Measurements from ENCODE around the gene ITM2C. TPM values are rescaled to one million over a fixed set of nuclear protein-coding genes. Genes with fewer than 3 reads are reported as not detected.
A peak's percentile ranks its signal among the peaks of the same experiment; 100 is the strongest.

The ITM2C gene
- total and polyA plus RNA-seq, 8 donors, result 26.9 to 1,030 (median 47.2) TPM

GRCh38 chr2:230842473-230842872, 22.3 kb upstream of the ITM2C start:
- peaks cover 5 to 17% (median 13%) of the 10 kb centered on the region in 4 donors for H3K9me3 ChIP-seq
- no peak for TF ChIP-seq POLR2A (IDR thresholded peaks at IDR 0.05)
- TF ChIP-seq EP300 (IDR thresholded peaks at IDR 0.05), result no peak
- TF ChIP-seq POLR2AphosphoS5 (IDR thresholded peaks at IDR 0.05), result no peak
- TF ChIP-seq, protein P1, sequence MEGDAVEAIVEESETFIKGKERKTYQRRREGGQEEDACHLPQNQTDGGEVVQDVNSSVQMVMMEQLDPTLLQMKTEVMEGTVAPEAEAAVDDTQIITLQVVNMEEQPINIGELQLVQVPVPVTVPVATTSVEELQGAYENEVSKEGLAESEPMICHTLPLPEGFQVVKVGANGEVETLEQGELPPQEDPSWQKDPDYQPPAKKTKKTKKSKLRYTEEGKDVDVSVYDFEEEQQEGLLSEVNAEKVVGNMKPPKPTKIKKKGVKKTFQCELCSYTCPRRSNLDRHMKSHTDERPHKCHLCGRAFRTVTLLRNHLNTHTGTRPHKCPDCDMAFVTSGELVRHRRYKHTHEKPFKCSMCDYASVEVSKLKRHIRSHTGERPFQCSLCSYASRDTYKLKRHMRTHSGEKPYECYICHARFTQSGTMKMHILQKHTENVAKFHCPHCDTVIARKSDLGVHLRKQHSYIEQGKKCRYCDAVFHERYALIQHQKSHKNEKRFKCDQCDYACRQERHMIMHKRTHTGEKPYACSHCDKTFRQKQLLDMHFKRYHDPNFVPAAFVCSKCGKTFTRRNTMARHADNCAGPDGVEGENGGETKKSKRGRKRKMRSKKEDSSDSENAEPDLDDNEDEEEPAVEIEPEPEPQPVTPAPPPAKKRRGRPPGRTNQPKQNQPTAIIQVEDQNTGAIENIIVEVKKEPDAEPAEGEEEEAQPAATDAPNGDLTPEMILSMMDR (IDR thresholded peaks at IDR 0.05), result no peak
- no peaks in the 10 kb centered on the region for H3K36me3 ChIP-seq
- no peak overlapping the region for H3K4me3 ChIP-seq
- no peak for DNase-seq
- 41 to 57% (median 52%) methylated on average over 6 of the region's 6 CpGs for whole genome bisulfite sequencing, 5 donors
- intact Hi-C loops (cut with DNase I; ENCODE audit: low total_unique reads), result loop anchor here (10.0 kb wide), 1 partner anchor 72 kb away; no protein-coding TSS in a partner anchor
- H3K4me1 ChIP-seq, result peaks cover 0 to 1% (median 0%) of the 10 kb centered on the region in 4 donors
- H3K27me3 ChIP-seq, result peaks cover 0 to 6% (median 0%) of the 10 kb centered on the region in 3 donors
- H3K27ac ChIP-seq, result no peak overlapping the region

DNA sequence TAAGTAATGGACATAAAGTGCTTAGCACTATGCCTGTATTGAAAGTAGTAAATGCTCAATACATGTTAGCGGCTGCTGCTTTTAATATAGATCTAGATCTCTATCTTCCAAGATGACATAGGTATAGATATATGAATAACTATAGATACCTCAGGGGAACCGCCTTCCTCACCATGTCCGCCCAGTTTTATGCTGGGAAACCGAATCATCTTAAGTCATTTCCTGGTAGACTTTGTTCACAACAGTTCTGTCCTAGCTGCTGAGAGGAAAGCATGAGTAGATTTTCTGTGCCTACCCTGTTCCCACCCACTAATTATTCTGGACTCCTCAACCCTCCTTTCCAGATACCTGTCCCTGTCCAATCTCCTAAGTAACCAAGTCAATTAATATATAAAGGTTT, 21.6 kb upstream of the ITM2C start:
- peaks cover 0 to 8% (median 5%) of the 10 kb centered on the region in 4 donors for H3K4me1 ChIP-seq
- intact Hi-C loops (cut with DNase I; ENCODE audit: low total_unique reads), result loop anchor here (10.0 kb wide), 1 partner anchor 72 kb away; no protein-coding TSS in a partner anchor
- DNase-seq, result no peak
- H3K9me3 ChIP-seq, result peaks cover 5 to 13% (median 9%) of the 10 kb centered on the region in 4 donors
- no peak overlapping the region for H3K4me3 ChIP-seq
- peaks cover 0 to 6% (median 0%) of the 10 kb centered on the region in 3 donors for H3K27me3 ChIP-seq
- H3K36me3 ChIP-seq, result no peaks in the 10 kb centered on the region
- 72 to 84% (median 81%) methylated on average over 4 of the region's 4 CpGs for WGBS, 5 donors
- H3K27ac ChIP-seq, result no peak overlapping the region
- TF ChIP-seq EP300 (IDR thresholded peaks at IDR 0.05), result no peak
- TF ChIP-seq POLR2A (IDR thresholded peaks at IDR 0.05), result no peak
- TF ChIP-seq, protein P1 (IDR thresholded peaks at IDR 0.05), result no peak
- TF ChIP-seq POLR2AphosphoS5 (IDR thresholded peaks at IDR 0.05), result no peak

DNA sequence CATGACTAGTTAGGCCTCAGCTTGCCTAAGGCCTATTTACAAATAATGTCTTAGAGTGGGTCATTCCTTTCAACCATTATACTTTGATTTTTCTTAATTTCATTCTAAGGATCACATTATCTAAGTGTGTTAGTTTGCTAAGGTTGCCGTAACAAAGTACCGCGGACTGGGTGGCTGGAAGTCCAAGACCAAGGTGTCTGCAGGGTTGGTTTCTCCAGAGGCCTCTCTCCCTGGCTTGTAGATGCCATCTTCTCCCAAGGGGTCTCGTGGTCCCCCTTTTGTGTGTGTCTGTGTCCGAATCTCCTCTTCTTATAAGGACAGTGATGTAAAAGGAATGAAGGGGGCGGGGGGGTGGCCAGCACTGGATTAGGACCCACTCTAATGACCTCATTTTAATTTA, 18.4 kb upstream of the ITM2C start:
- Histone ChIP-seq H3K36me3 (no peaks in the 10 kb centered on the region), H3K27me3 (peaks cover 0 to 16% (median 5%) of the 10 kb centered on the region in 3 donors), H3K4me1 (peaks cover 0 to 9% (median 7%) of the 10 kb centered on the region in 4 donors), H3K9me3 (peaks cover 0 to 4% (median 0%) of the 10 kb centered on the region in 4 donors), H3K27ac (no peak overlapping the region), H3K4me3 (no peak overlapping the region)
- WGBS, 5 donors, result 93 to 98% (median 94%) methylated on average over 6 of the region's 6 CpGs
- TF ChIP-seq POLR2A (IDR thresholded peaks at IDR 0.05), result no peak
- TF ChIP-seq POLR2AphosphoS5 (IDR thresholded peaks at IDR 0.05), result no peak
- TF ChIP-seq EP300 (IDR thresholded peaks at IDR 0.05), result no peak
- TF ChIP-seq, protein P1 (IDR thresholded peaks at IDR 0.05), result no peak
- intact Hi-C loops (cut with DNase I; ENCODE audit: low total_unique reads), result loop anchor here (10.0 kb wide), 1 partner anchor 68 kb away; no protein-coding TSS in a partner anchor
- no peak for DNase-seq

DNA sequence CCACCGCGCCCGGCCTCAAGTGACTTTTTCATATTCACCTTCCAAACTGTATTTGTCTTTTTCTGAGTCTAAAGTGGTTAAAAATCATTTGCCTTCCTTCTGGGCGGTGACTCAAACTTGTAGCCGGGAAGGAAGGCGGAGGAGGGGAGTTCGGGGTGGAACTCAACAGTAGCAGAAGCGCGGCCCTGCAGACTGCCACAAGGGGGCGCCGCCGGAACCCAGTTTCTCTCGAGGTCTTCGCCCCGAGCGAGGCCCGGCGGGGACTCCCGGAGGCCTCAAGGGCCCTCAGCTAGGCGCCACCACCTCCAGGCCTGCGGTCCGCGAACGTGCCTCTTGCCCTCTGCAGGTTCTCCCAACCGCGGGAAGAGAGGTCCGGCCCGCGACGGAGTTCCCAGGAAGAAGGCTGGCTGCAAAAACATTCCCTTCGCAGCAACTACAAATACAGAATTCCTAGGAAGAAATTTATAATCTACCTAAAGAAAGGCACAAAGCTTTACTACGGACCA, 16.8 kb upstream of the ITM2C start:
- 5 to 11% (median 6%) methylated on average over 28 to 32 of the region's 32 CpGs for WGBS, 5 donors
- H3K4me1 ChIP-seq, result peaks cover 0 to 9% (median 7%) of the 10 kb centered on the region in 4 donors
- DNase-seq, result peak; percentile 92 to 94
- TF ChIP-seq, protein P1 (IDR thresholded peaks at IDR 0.05), result peak in 5 of 7 experiments; percentile 80 to 92 (median 89)
- TF ChIP-seq POLR2AphosphoS5 (IDR thresholded peaks at IDR 0.05), result no peak
- no peak for TF ChIP-seq POLR2A (IDR thresholded peaks at IDR 0.05)
- H3K27me3 ChIP-seq, result peaks cover 0 to 25% (median 5%) of the 10 kb centered on the region in 3 donors
- peaks cover 0 to 4% (median 0%) of the 10 kb centered on the region in 4 donors for H3K9me3 ChIP-seq
- no peak overlapping the region for H3K4me3 ChIP-seq
- H3K36me3 ChIP-seq, result no peaks in the 10 kb centered on the region
- peak overlapping the region in 1 of 5 donors; percentile 22 for H3K27ac ChIP-seq
- intact Hi-C loops (cut with DNase I; ENCODE audit: low total_unique reads), result loop anchor here (10.0 kb wide), 1 partner anchor 67 kb away; no protein-coding TSS in a partner anchor

All from stomach (tissue), 9 donors.